ENCODE results near the gene KREMEN1. TPM values are rescaled to one million over a fixed set of nuclear protein-coding genes. Genes with fewer than 3 reads are reported as not detected.

KREMEN1 gene
- total RNA-seq, 3 donors from 2014 or later, result 18.3 to 35.1 (median 28.6) TPM

- Histone ChIP-seq H3K4me1 (ENCODE audit: low read depth) (peaks cover 7% of the 10 kb centered on the region), H3K4me3 (no peak overlapping the region), H3K9me3 (no peaks in the 10 kb centered on the region), H3K36me3 (ENCODE audit: low read depth) (no peaks in the 10 kb centered on the region)
- intact Hi-C loops (cut with DNase I, micrococcal nuclease), result no loop called here
- ATAC-seq, result no peak
- TF ChIP-seq CTCF (IDR thresholded peaks at IDR 0.05), result no peak
- DNase-seq, result no peak
These were observed 128.1 kb downstream of the KREMEN1 start for GRCh38 chr22:29200901-29201300.

- TF ChIP-seq CTCF (IDR thresholded peaks at IDR 0.05), result no peak
- intact Hi-C loops (cut with DNase I, micrococcal nuclease), result no loop called here
- no peak for DNase-seq
These were observed 128.9 kb downstream of the KREMEN1 start for GRCh38 chr22:29201782-29202181.

GRCh38 chr22:29202212-29203192 is 129.7 kb downstream of the KREMEN1 start:
- H3K4me1 ChIP-seq (ENCODE audit: low read depth), result peaks cover 13% of the 10 kb centered on the region
- H3K9me3 ChIP-seq, result no peaks in the 10 kb centered on the region
- intact Hi-C loops (cut with DNase I, micrococcal nuclease), result no loop called here
- H3K36me3 ChIP-seq (ENCODE audit: low read depth), result no peaks in the 10 kb centered on the region
- no peak for TF ChIP-seq CTCF (IDR thresholded peaks at IDR 0.05)
- H3K4me3 ChIP-seq, result no peak overlapping the region
- DNase-seq, result peak; percentile 62 to 75 (median 64)
- ATAC-seq, result peak; percentile 64

More at GRCh38 chr22:29201782-29202181, 128.9 kb downstream of the KREMEN1 start:
- Histone ChIP-seq H3K4me3 (no peak overlapping the region), H3K9me3 (no peaks in the 10 kb centered on the region), H3K4me1 (ENCODE audit: low read depth) (peaks cover 13% of the 10 kb centered on the region), H3K36me3 (ENCODE audit: low read depth) (no peaks in the 10 kb centered on the region)
- ATAC-seq, result no peak

- intact Hi-C loops (cut with DNase I, micrococcal nuclease), result no loop called here
- Histone ChIP-seq H3K4me1 (ENCODE audit: low read depth) (peaks cover 13% of the 10 kb centered on the region), H3K9me3 (no peaks in the 10 kb centered on the region), H3K4me3 (no peak overlapping the region), H3K36me3 (ENCODE audit: low read depth) (no peaks in the 10 kb centered on the region)
- DNase-seq (no peak), ATAC-seq (no peak)
- no peak for TF ChIP-seq CTCF (IDR thresholded peaks at IDR 0.05)
These were observed 130.9 kb downstream of the KREMEN1 start for GRCh38 chr22:29203488-29204454.

- Histone ChIP-seq H3K9me3 (no peaks in the 10 kb centered on the region), H3K36me3 (ENCODE audit: low read depth) (no peaks in the 10 kb centered on the region), H3K4me1 (ENCODE audit: low read depth) (peaks cover 13% of the 10 kb centered on the region), H3K4me3 (no peak overlapping the region)
- DNase-seq (no peak), ATAC-seq (no peak)
- TF ChIP-seq CTCF (IDR thresholded peaks at IDR 0.05), result no peak
- intact Hi-C loops (cut with DNase I, micrococcal nuclease), result no loop called here
These were observed 131.8 kb downstream of the KREMEN1 start for GRCh38 chr22:29204455-29205183.
